ENCODE results near the gene SH3RF3.

- no peak for TF ChIP-seq GATA2 (IDR thresholded peaks at IDR 0.05; ENCODE audit: low read depth, low read length)
- no peak for TF ChIP-seq GATA3 (IDR thresholded peaks at IDR 0.05; ENCODE audit: low read depth, low read length)
These were observed 417.1 kb downstream of the SH3RF3 start for GRCh38 chr2:109545828-109546713.
